NCI-H2227 (cell line): ENCODE results near the gene MIER2.

ENCODE experiments used
- DNase-seq: peaks from one replicate; lab custom pipeline; 2025; ENCODE audit not compliant: unreplicated experiment; lab: John Stamatoyannopoulos, UW

The MIER2 gene

GRCh38 chr19:379796-380195 is 35.2 kb upstream of the MIER2 start:
- DNase-seq: no peak

- no peak for DNase-seq
Measured at GRCh38 chr19:378706-379105, 34.1 kb upstream of the MIER2 start.

- no peak for DNase-seq
Measured at GRCh38 chr19:377801-378581, 33.4 kb upstream of the MIER2 start.

- DNase-seq: no peak
Measured at GRCh38 chr19:376111-376470, 31.5 kb upstream of the MIER2 start.

GRCh38 chr19:375395-376110 is 31.0 kb upstream of the MIER2 start:
- no peak for DNase-seq

GRCh38 chr19:374886-375235 is 30.3 kb upstream of the MIER2 start:
- no peak for DNase-seq

GRCh38 chr19:374183-374885 is 29.7 kb upstream of the MIER2 start:
- no peak for DNase-seq

- DNase-seq: no peak
Measured at GRCh38 chr19:373391-374182, 29.0 kb upstream of the MIER2 start.

- DNase-seq: peak; percentile 4
Measured at GRCh38 chr19:372306-372890, 27.8 kb upstream of the MIER2 start.

GRCh38 chr19:371501-372168 is 27.0 kb upstream of the MIER2 start:
- DNase-seq: peak; percentile 34

- no peak for DNase-seq
Measured at GRCh38 chr19:370641-371330, 26.2 kb upstream of the MIER2 start.

GRCh38 chr19:369876-370275 is 25.3 kb upstream of the MIER2 start:
- no peak for DNase-seq

GRCh38 chr19:369256-369655 is 24.7 kb upstream of the MIER2 start:
- no peak for DNase-seq

GRCh38 chr19:368630-369024 is 24.0 kb upstream of the MIER2 start:
- DNase-seq: no peak

- no peak for DNase-seq
Measured at GRCh38 chr19:367963-368629, 23.5 kb upstream of the MIER2 start.

- DNase-seq: no peak
Measured at GRCh38 chr19:367561-367960, 23.0 kb upstream of the MIER2 start.

- DNase-seq: no peak
Measured at GRCh38 chr19:366951-367350, 22.4 kb upstream of the MIER2 start.

GRCh38 chr19:366205-366783 is 21.7 kb upstream of the MIER2 start:
- no peak for DNase-seq
